Measurements from ENCODE around the gene THOC2.
A peak's percentile ranks its signal among the peaks of the same experiment; 100 is the strongest.
"Not testable (repeated sequence)": the region's sequence is repeated elsewhere in the genome, so short reads cannot be mapped to it uniquely, and the experiment has no call there.

Gene THOC2

GRCh38 chrX:123735137-123735536 is 2.3 kb upstream of the THOC2 start:
- not testable (repeated sequence) for DNase-seq (ENCODE audit: low spot score)

GRCh38 chrX:123734079-123734478 is 1.2 kb upstream of the THOC2 start:
- not testable (repeated sequence) for DNase-seq (ENCODE audit: low spot score)

DNA sequence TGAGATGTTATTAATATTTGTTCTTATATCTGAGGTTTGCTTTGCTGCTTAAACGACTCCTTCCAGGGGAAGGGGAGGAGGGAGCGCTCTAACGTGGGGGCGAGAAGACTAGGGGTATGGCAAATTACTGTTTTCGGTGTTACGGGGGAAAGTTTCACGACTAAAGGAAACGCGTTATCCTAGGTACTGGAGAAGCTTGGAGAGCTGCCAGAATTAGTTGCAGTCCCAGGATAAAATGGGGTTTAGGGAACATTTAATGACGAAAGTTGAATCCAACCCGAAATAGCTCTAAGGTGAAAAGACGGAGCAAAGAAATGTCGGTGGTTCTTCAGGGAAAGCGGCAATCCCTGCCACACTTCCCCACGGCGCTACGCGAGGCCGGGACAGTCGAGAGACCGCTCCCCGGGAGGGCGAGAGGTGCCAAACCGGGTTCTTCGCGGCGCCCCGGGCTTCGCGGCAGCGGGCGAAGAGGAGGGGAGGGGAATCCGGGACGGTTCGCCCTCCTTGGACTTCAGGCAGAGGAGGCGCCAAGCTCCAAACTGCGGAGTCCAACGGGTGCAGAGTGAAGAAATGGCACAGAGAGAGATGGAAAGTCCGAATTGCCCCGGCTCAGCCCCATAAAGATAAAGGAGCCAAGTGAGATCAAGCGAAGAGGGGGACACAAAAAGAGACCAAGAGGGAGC is 724 bp downstream of the THOC2 start:
- DNase-seq (ENCODE audit: low spot score): peak; percentile 28

DNA sequence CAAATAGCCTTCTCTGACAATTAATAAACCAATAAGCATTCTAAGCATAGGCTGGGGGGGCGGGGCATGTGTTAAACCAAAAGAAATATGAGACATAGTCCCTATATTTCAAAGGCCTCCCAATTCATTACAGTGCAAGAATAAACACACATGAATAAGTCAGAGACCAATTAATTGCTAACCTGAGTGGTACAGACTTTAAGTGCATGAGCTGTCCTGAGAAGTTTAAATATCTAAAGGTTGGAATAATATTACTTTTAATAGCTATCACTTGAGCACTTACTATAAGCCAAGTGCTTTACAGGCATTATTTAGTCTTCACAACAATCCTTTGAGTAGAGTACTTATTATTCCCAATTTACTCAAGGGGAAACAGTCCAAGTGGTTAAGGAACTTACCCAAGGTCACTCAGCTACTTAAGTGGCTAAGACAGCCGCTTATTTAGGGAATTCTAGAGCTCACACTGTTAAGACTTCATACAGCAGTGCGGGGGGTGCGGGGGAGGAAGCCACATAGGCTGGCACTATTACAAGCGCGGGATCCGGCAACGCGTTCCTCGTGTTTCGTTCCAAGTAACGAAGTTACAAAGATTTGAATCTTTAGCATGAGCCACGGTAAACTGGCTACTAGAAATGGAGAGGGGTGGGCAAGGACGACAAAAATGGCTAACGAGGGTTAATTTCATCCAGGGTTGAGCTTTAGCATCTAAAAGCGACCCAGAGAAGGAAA is 1.4 kb downstream of the THOC2 start:
- DNase-seq (ENCODE audit: low spot score): no peak

DNA sequence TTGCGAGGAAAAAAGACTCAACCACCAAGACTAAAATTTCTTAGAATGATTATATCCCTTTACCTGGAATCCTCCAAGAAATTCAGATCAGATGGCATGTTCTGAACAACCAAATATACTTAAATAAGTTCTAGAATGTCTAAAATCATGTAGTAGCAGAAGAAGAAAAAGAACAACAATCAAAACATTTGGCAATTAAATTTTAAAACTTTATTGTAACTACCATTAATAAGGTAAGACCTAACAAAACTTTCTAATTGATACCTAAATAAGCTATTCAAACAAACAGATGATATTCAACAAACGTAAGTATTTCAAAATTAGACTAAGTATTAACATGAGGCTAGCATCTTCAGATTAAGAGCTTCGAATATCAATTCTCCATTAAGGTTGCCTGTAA is 4.3 kb downstream of the THOC2 start:
- no peak for DNase-seq (ENCODE audit: low spot score)

DNA sequence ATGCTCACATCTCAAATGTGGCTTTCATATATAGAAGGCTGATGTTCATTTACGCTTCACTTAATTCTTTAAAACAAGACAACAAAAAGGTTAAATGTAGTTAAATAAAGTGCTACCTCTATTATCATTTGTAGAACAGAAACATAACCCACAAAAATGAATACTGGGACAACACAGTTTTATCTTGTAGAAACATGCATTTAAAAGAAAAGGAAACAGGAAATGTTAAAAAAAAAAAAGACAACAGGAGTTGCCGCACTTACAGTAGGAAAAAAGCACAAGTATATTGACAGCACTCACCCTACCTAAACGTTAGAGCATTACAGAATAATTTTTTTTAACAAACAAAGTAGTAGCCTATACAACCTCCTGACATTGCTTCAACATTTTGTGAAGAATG is 4.8 kb downstream of the THOC2 start:
- no peak for DNase-seq (ENCODE audit: low spot score)

DNA sequence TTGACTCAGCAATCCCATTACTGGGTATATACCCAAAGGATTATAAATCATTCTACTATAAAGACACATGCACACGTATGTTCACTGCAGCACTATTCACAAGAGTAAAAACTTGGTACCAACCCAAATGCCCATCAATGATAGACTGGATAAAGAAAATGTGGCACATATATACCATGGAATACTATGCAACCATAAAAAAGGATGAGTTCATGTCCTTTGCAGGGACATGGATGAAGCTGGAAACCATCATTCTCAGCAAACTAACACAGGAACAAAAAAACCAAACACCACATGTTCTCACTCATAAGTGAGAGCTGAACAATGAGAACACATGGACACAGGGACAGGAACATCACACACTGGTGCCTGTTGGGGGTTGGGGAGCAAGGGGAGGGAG is 10.7 kb downstream of the THOC2 start:
- not testable (repeated sequence) for DNase-seq (ENCODE audit: low spot score)

GRCh38 chrX:123720486-123720885 is 12.4 kb downstream of the THOC2 start:
- DNase-seq (ENCODE audit: low spot score): no peak

- no peak for DNase-seq (ENCODE audit: low spot score)
These were observed 19.0 kb downstream of the THOC2 start for GRCh38 chrX:123713841-123714240.

DNA sequence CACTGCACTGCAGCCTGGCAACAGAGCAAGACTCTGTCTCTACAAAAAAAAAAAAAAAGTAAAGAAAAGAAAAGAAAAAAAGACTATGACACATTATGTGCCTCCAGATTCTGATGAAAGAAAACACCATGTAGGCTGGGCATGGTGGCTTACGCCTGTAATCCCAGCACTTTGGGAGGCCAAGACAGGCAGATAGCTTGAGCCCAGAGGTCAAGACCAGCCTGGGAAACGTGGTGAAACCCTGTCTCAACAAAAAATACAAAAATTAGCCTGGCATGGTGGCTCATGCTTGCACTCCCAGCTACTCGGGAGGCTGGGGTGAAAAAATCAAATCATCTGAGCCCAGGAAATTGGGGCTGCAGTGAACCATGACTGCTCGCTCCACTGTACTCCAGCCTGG is 19.4 kb downstream of the THOC2 start:
- DNase-seq (ENCODE audit: low spot score): no peak

DNA sequence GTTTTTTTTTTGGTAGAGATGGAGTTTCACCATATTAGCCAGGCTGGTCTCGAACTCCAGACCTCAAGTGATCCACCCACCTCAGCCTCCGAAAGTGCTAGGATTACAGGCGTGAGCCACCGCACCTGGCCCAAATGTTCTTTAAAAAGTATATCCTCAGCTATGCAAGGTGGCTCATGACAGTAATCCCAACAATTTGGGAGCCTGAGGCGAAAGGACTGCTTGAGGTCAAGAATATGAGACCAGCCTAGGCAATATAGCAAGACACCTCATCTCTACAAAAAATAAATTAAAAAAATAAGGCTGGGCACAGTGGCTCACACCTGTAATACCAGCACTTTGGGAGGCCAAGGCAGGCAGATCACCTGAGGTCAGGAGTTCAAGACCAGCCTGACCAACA is 21.7 kb downstream of the THOC2 start:
- DNase-seq (ENCODE audit: low spot score): not testable (repeated sequence)

DNA sequence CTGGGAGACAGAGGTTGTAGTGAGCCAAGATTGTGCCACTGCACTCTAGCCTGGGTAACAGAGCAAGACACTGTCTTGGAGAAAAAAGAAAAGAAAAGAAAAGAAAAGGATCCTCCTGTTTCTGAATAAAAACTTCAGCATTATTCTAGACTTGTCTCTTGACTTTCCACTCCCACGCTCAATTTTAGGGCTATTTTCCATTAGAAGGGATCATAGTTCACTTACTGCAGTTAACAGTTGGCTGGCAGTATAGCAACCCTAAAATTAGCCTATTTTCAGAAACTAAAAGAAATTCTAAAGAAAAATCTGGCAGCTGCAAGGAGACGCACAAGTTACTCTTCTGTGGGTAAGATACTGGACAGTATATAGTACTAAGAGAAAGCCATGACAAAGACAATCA is 28.1 kb downstream of the THOC2 start:
- no peak for DNase-seq (ENCODE audit: low spot score)

DNA sequence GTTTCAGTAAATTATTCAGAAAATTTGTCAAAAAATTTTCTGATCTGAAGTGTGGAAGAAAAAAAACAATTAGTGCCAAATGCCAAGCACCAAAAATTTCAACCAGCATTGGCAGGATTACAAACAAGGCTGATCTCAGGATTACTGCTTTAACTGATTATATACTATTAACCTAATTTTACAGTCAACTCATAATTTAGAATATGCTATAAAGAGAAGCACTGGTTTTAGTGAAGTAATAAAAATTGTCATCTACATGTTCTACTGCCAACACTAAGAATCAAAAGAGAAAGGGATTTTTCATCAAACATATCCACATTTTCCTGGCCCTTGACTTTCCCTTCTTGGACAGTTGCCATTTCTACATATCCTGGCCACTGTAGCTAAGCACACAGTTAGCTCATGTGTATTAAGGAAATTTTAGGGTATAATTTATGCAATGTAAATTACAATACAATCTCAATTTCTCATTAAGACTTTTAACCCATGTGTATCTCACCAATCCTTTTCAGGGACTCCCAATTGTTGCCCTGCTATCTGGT is 33.8 kb downstream of the THOC2 start:
- no peak for DNase-seq (ENCODE audit: low spot score)

DNA sequence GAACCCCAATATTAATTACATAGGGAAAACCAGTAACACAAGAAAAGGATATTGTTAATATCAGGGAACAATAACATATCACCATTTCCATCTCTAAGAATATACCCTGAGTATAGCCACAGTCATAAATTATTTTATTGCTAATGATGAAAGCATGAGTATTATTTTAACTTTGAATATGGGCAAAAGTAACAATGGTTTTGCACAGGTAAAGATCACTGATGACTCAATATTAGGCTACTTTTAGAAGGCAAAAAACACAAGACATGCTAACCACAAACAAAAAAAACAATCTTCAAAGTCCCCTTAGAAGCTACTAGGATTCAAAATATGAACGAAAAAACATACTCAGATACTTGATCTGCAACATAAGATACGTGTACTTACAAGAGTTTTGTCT is 36.5 kb downstream of the THOC2 start:
- DNase-seq (ENCODE audit: low spot score): no peak

GRCh38 chrX:123695242-123695641 is 37.6 kb downstream of the THOC2 start:
- no peak for DNase-seq (ENCODE audit: low spot score)

GRCh38 chrX:123691776-123692175 is 41.1 kb downstream of the THOC2 start:
- no peak for DNase-seq (ENCODE audit: low spot score)

GRCh38 chrX:123688524-123688923 is 44.3 kb downstream of the THOC2 start:
- DNase-seq (ENCODE audit: low spot score): no peak

- DNase-seq (ENCODE audit: low spot score): no peak
These were observed 47.6 kb downstream of the THOC2 start for GRCh38 chrX:123685232-123685631.

DNA sequence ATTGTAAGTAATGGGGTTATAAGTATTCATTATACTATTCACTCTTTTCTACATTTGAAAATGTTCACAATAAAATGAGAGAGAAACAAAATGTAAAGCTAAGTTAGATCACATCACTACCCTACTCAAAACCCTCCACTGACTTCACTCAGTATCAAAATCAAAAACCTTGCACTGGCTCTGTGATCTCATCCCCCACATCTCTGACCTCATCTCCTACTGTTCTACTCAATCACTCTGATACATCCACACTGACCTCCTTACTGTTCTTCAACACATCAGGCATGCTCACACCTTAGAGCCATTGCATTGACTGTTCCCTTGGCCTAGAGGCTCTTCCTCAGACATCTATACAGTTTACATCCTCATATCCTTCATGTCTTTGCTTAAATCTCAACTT is 50.7 kb downstream of the THOC2 start:
- DNase-seq (ENCODE audit: low spot score): no peak

DNA sequence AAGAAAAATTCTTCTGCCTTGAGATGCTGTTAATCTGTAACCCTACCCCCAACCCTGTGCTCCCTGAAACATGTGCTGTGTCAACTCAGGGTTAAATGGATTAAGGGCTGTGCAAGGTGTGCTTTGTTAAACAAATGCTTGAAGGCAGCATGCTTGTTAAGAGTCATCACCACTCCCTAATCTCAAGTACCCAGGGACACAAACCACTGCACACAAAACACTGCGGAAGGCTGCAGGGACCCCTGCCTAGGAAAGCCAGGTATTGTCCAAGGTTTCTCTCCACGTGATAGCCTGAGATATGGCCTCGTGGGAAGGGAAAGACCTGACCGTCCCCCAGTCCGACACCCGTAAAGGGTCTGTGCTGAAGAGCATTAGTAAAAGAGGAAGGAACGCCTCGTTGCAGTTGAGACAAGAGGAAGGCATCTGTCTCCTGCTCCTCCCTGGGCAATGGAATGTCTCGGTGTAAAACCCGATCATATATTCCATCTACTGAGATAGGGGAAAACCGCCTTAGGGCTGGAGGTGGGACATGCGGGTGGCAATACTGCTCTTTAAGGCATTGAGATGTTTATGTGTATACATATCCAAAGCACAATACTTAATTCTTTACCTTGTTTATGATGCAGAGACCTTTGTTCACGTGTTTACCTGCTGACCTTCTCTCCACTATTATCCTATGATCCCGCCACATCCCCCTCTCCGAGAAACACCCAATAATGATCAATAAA is 53.0 kb downstream of the THOC2 start:
- not testable (repeated sequence) for DNase-seq (ENCODE audit: low spot score)

DNA sequence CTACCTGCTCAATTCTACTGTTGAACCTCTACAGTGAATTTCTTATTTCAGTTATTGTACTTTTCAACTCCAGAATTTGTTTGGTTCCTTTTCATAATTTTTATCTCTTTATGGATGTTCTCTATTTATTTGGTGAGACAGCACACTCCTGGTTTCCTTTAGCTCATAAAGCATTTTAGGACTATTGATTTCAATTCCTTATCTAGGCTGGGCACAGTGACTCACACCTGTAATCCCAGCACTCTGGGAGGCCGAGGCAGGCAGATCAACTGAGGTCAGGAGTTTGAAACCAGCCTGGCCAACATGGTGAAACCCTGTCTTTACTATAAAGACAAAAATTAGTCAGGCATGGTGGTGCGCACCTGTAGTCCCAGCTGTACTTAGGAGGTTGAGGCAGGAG is 57.7 kb downstream of the THOC2 start:
- DNase-seq (ENCODE audit: low spot score): no peak

- DNase-seq (ENCODE audit: low spot score): no peak
These were observed 59.0 kb downstream of the THOC2 start for GRCh38 chrX:123673813-123674212.

GRCh38 chrX:123665197-123665596 is 67.7 kb downstream of the THOC2 start:
- DNase-seq (ENCODE audit: low spot score): no peak
